SK-N-SH (cell line): ENCODE data around the gene C22orf15.

Source experiments
- ELF1 ChIP-seq: IDR thresholded peaks from 2 replicates; pipeline ENCODE4 v1.4.0; 2012
- EP300 ChIP-seq, 2 experiments: IDR thresholded peaks; 2 replicates each; pipeline versions ENCODE4 v1.4.0 to v1.6.1; 2012; ENCODE audit warnings: borderline replicate concordance in 1 of 2, low read depth in 1 of 2, low read length in 1 of 2
- FOSL2 ChIP-seq: IDR thresholded peaks from 2 replicates; pipeline ENCODE4 v1.4.0; 2012; ENCODE audit warnings: low read depth, mild to moderate bottlenecking, moderate library complexity, borderline replicate concordance
- POLR2AphosphoS5 ChIP-seq: IDR thresholded peaks from 2 replicates; pipeline ENCODE4 v1.6.1; 2012; ENCODE audit warnings: low read depth, low read length
- RAD21 ChIP-seq: IDR thresholded peaks from 2 replicates; pipeline ENCODE4 v1.6.1; 2012; ENCODE audit warnings: mild to moderate bottlenecking, low read length
- RXRA ChIP-seq: IDR thresholded peaks from 2 replicates; pipeline ENCODE4 v1.4.0; 2012; ENCODE audit warnings: low read depth, mild to moderate bottlenecking, borderline replicate concordance
- YY1 ChIP-seq: IDR thresholded peaks from 2 replicates; pipeline ENCODE4 v1.4.0; 2012; ENCODE audit warnings: low read depth, mild to moderate bottlenecking
- TF ChIP-seq, protein P1 (sequence below): fragments of 200-600 bp; sonication (generic); IDR thresholded peaks from 2 replicates; pipeline ENCODE4 v1.6.1; 2017; ENCODE audit warnings: antibody characterized with exemption, mild to moderate bottlenecking, moderate library complexity

DNA sequence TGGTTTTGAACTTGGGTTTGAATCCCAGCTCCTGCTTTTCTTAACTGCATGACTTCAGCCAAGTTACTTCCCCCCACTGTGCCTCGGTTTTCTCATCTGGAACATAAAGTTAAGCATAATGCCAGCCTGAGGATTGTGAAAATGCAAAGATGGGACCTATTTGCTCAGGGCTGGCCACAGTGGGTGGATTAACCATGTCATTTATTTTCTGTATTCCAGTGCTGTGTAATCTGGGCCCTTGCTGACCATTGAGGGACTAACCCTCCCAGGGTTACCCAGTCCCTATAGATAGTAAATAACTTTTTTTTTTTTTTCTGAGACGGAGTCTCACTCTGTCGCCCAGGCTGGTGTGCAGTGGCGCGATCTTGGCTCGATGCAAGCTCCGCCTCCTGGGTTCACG is 7.1 kb upstream of the C22orf15 start:
- no peak for TF ChIP-seq ELF1
- no peak for TF ChIP-seq EP300 (IDR thresholded peaks at IDR 0.05; ENCODE audit: borderline replicate concordance in 1 of 2, low read depth in 1 of 2, low read length in 1 of 2)
- TF ChIP-seq YY1, result no peak
- TF ChIP-seq, protein P1, sequence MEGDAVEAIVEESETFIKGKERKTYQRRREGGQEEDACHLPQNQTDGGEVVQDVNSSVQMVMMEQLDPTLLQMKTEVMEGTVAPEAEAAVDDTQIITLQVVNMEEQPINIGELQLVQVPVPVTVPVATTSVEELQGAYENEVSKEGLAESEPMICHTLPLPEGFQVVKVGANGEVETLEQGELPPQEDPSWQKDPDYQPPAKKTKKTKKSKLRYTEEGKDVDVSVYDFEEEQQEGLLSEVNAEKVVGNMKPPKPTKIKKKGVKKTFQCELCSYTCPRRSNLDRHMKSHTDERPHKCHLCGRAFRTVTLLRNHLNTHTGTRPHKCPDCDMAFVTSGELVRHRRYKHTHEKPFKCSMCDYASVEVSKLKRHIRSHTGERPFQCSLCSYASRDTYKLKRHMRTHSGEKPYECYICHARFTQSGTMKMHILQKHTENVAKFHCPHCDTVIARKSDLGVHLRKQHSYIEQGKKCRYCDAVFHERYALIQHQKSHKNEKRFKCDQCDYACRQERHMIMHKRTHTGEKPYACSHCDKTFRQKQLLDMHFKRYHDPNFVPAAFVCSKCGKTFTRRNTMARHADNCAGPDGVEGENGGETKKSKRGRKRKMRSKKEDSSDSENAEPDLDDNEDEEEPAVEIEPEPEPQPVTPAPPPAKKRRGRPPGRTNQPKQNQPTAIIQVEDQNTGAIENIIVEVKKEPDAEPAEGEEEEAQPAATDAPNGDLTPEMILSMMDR, result no peak
- TF ChIP-seq POLR2AphosphoS5, result no peak
- TF ChIP-seq RAD21, result no peak
- no peak for TF ChIP-seq RXRA
- no peak for TF ChIP-seq FOSL2
